Retinal pigment epithelial cell (primary cell): Measurements from ENCODE around the gene AFF2.

ENCODE experiments used
- DNase-seq: peaks from one replicate; pipeline ENCODE4 v3.0.0-alpha.2; 2010; ENCODE audit warnings: low read depth
- H3K4me3 ChIP-seq: 2 replicates; pipeline ENCODE4 v1.5.1; 2011; ENCODE audit warnings: mild to moderate bottlenecking, low read length, control low read depth, moderate library complexity
- CTCF ChIP-seq: conservative IDR thresholded peaks from 2 replicates; pipeline ENCODE4 v1.5.1; 2011; ENCODE audit warnings: low read depth, low read length, control low read depth, inconsistent platforms

AFF2 gene

DNA sequence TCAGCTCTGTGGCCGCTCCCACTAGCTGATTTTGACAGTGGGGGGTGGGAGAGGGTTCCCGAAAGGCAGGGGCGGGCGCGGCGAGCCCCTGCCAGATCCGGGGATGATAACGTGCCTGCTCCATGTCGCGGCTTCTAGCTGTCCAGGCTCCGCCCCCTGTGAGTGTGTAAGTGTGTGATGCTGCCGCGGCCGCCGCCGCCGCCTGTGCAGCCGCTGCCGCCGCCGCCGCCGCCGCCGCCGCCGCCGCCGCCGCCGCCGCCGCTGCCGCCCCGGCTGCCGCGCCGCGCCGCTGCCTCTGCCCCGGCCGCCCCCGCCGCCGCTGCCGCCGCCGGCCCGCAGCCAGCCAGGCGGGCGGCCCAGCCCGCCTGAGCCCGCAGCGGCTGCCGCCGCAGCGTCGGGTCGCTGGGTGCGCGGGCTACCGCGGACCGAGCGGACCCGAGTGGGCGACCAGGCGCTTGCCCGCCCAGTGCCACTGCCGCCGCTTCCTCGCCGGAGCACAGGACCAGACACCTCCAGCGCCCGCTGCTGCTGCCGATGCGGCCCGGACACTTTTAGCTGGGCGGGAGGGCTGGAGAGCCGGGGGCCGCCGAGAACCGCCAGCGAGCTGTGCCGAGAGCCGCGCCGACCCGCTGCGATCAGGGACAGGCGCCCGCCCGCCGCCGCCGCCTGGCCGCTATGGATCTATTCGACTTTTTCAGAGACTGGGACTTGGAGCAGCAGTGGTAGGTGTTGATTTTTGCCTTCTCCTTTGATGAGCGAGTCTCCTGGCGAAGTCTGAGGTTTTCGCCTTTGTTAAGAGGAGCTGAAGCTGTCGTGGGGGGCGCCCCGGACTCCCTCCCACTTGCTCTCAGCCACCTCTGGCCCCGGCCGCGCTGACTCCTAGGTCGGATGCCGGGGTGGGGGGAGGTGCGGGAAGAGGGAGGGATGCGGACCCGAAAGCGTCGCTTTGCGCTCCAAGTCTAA lies at the start of gene AFF2:
TSS of gene AFF2 (plus strand) at position 195 of the 963 bp plus-strand sequence. CDS start at position 676, 481 bp downstream.
- no peak for DNase-seq
- H3K4me3 ChIP-seq = peak within 1 kb of the TSS; percentile 45
- TF ChIP-seq CTCF = no peak

- TF ChIP-seq CTCF = no peak
- no peak for DNase-seq
- H3K4me3 ChIP-seq = no peak overlapping the region
Measured at GRCh38 chrX:148457279-148457678, 43.1 kb upstream of the AFF2 start.

DNA sequence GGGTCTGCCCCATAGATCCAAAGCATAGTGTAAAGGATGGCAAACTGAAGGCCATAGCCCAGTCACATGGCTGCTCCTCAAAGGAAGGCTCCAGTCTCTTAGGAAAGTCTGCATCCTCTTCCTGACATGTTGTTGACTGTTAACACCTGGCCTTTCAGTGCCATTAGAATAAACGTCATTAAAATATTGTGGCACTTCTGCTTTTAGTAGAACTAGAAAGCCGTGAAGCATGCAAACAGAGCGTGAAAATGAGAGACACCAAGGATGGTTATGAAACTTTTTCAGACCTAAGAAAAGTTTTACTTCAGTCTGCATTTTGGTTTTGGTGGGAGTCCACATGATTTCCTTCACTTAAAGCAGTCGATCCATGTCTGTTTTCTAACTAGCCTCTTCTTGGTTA lies 41.1 kb upstream of the AFF2 start:
- no peak for TF ChIP-seq CTCF

DNA sequence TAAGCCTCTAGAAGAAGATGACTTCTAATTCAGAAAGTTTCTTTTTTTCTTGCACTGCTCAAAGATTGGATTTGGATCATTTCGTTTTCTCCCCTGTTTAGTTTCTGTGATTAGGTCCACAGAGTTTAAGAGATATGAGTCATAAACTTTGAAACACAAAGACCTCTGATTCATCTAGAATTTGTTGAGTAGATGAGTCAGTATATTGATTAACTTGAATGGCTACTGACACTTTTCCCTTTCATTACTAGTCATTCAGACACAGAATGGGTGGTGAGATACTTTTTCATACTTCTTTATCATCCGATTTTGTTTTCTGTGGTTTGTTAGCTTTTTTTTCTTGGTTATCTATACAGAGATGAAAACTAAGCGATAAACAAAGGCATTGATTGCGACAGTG lies 34.1 kb upstream of the AFF2 start:
- no peak for TF ChIP-seq CTCF
- DNase-seq = no peak
- H3K4me3 ChIP-seq = no peak overlapping the region

More for the DNA sequence above, 41.1 kb upstream of the AFF2 start:
- no peak for DNase-seq
- no peak overlapping the region for H3K4me3 ChIP-seq

- no peak for TF ChIP-seq CTCF
- no peak overlapping the region for H3K4me3 ChIP-seq
- DNase-seq = no peak
Measured at GRCh38 chrX:148470324-148470723, 30.1 kb upstream of the AFF2 start.

- TF ChIP-seq CTCF = no peak
- no peak overlapping the region for H3K4me3 ChIP-seq
- DNase-seq = no peak
Measured at GRCh38 chrX:148474030-148474429, 26.4 kb upstream of the AFF2 start.

- H3K4me3 ChIP-seq = no peak overlapping the region
- no peak for TF ChIP-seq CTCF
- DNase-seq = no peak
Measured at GRCh38 chrX:148492057-148492456, 8.4 kb upstream of the AFF2 start.
